ENCODE data around the gene GRK3.
"Not testable (repeated sequence)": the region's sequence is repeated elsewhere in the genome, so short reads cannot be mapped to it uniquely, and the experiment has no call there.

DNA sequence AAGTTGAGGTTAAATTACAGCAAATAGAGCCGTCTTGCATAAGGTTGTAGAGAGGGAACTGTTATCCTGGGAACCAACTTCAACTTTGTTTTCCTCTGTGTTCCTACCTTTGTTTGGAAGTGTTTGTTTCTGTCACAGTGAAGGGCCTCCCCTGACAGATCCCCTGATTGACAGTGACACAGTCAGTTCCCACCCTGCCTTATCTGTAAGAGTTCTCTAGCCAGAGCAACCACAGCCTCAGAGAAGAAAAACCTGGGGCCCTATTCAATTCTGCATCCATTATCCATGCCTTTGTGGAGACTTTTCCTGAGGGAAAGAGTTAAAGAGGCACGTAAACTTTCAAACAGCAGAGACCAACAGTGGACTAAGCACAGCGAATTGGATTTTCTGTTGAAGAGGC lies 48.7 kb downstream of the GRK3 start:
- TF ChIP-seq, protein P1, sequence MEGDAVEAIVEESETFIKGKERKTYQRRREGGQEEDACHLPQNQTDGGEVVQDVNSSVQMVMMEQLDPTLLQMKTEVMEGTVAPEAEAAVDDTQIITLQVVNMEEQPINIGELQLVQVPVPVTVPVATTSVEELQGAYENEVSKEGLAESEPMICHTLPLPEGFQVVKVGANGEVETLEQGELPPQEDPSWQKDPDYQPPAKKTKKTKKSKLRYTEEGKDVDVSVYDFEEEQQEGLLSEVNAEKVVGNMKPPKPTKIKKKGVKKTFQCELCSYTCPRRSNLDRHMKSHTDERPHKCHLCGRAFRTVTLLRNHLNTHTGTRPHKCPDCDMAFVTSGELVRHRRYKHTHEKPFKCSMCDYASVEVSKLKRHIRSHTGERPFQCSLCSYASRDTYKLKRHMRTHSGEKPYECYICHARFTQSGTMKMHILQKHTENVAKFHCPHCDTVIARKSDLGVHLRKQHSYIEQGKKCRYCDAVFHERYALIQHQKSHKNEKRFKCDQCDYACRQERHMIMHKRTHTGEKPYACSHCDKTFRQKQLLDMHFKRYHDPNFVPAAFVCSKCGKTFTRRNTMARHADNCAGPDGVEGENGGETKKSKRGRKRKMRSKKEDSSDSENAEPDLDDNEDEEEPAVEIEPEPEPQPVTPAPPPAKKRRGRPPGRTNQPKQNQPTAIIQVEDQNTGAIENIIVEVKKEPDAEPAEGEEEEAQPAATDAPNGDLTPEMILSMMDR (IDR thresholded peaks at IDR 0.05): not testable (repeated sequence)
- TF ChIP-seq POLR2AphosphoS5 (IDR thresholded peaks at IDR 0.05): not testable (repeated sequence)
